Activated CD4-positive, alpha-beta T cell treated with anti-CD3 and anti-CD28 coated beads, Interleukin-2, amount 10 ng/mL, durations not matched to agents 7 days and 5 days (primary cell): ENCODE data around the gene TEX22. TPM values are rescaled to one million over a fixed set of nuclear protein-coding genes. Genes with fewer than 3 reads are reported as not detected.

Experiments used
- CTCF ChIA-PET: fragments of 350-600 bp; sonication (Branson Sonifier 250); formaldehyde crosslinking; loops from one replicate; lab custom pipeline; 2021; ENCODE audit warnings: antibody characterized with exemption; lab: Charles Lee
- POLR2A ChIA-PET: fragments of 350-600 bp; sonication (Branson Sonifier 250); formaldehyde crosslinking; loops from one replicate; lab custom pipeline; 2021; ENCODE audit warnings: antibody characterized with exemption; lab: Charles Lee
- DNase-seq: peaks from one replicate; pipeline ENCODE4 v3.0.0-alpha.2; 2020
- H3K27ac Mint-ChIP-seq: one replicate; pipeline ENCODE4 v1.8.0; 2021; ENCODE audit warnings: mild to moderate bottlenecking, moderate library complexity, mixed read lengths
- H3K27me3 Mint-ChIP-seq: one replicate; pipeline ENCODE4 v1.8.0; 2021; ENCODE audit warnings: mixed read lengths
- H3K36me3 Mint-ChIP-seq: one replicate; pipeline ENCODE4 v1.8.0; 2021; ENCODE audit warnings: low read depth, mixed read lengths
- H3K4me1 Mint-ChIP-seq: one replicate; pipeline ENCODE4 v1.8.0; 2021; ENCODE audit warnings: mixed read lengths
- H3K4me3 Mint-ChIP-seq: one replicate; pipeline ENCODE4 v1.8.0; 2021; ENCODE audit warnings: mild to moderate bottlenecking, moderate library complexity, mixed read lengths
- H3K9me3 Mint-ChIP-seq: one replicate; pipeline ENCODE4 v1.8.0; 2021; ENCODE audit warnings: mixed read lengths
- total RNA-seq, 2 experiments: library from RNA; stranded (reverse); gene quantifications; one replicate each; pipeline ENCODE4 v1.2.3, GENCODE V29; 2021

TEX22 gene
- total RNA-seq, 2 experiments from 2014 or later: 2.8 to 3.9 TPM

- Mint-ChIP-seq H3K27me3 (no peaks in the 10 kb centered on the region), H3K36me3 (no peaks in the 10 kb centered on the region), H3K27ac (no peak overlapping the region), H3K4me1 (peaks cover 7% of the 10 kb centered on the region), H3K4me3 (no peak overlapping the region), H3K9me3 (no peaks in the 10 kb centered on the region)
- POLR2A ChIA-PET: no interaction called here
- DNase-seq: no peak
- CTCF ChIA-PET: interaction anchor here (1.2 to 1.9 kb wide), 2 partner anchors 11 to 15 kb away, joined by 3 to 5 read pairs; no protein-coding TSS in a partner anchor
Observed at GRCh38 chr14:105436402-105436801, 38.1 kb downstream of the TEX22 start.

- ChIA-PET POLR2A (no interaction called here), CTCF (interaction anchor here (1.2 kb wide), 1 partner anchor 16 kb away, joined by 3 read pairs; no protein-coding TSS in a partner anchor)
- Mint-ChIP-seq H3K4me3 (no peak overlapping the region), H3K36me3 (no peaks in the 10 kb centered on the region), H3K9me3 (no peaks in the 10 kb centered on the region), H3K27me3 (no peaks in the 10 kb centered on the region), H3K4me1 (peaks cover 7% of the 10 kb centered on the region), H3K27ac (no peak overlapping the region)
- no peak for DNase-seq
Observed at GRCh38 chr14:105436891-105437722, 38.8 kb downstream of the TEX22 start.

- POLR2A ChIA-PET: no interaction called here
Observed at GRCh38 chr14:105437723-105438500, 39.6 kb downstream of the TEX22 start.

GRCh38 chr14:105439179-105439578 is 40.8 kb downstream of the TEX22 start:
- DNase-seq: no peak
- Mint-ChIP-seq H3K36me3 (no peaks in the 10 kb centered on the region), H3K9me3 (no peaks in the 10 kb centered on the region), H3K4me3 (no peak overlapping the region), H3K27me3 (no peaks in the 10 kb centered on the region), H3K4me1 (peaks cover 7% of the 10 kb centered on the region), H3K27ac (no peak overlapping the region)
- ChIA-PET POLR2A (no interaction called here), CTCF (no interaction called here)

More at GRCh38 chr14:105437723-105438500, 39.6 kb downstream of the TEX22 start:
- no peaks in the 10 kb centered on the region for H3K9me3 Mint-ChIP-seq
- no peak overlapping the region for H3K27ac Mint-ChIP-seq
- CTCF ChIA-PET: no interaction called here
- H3K36me3 Mint-ChIP-seq: no peaks in the 10 kb centered on the region
- DNase-seq: no peak
- H3K27me3 Mint-ChIP-seq: no peaks in the 10 kb centered on the region
- H3K4me3 Mint-ChIP-seq: no peak overlapping the region
- peaks cover 7% of the 10 kb centered on the region for H3K4me1 Mint-ChIP-seq

GRCh38 chr14:105439710-105440553 is 41.6 kb downstream of the TEX22 start:
- POLR2A ChIA-PET: no interaction called here
- no peaks in the 10 kb centered on the region for H3K27me3 Mint-ChIP-seq

DNA sequence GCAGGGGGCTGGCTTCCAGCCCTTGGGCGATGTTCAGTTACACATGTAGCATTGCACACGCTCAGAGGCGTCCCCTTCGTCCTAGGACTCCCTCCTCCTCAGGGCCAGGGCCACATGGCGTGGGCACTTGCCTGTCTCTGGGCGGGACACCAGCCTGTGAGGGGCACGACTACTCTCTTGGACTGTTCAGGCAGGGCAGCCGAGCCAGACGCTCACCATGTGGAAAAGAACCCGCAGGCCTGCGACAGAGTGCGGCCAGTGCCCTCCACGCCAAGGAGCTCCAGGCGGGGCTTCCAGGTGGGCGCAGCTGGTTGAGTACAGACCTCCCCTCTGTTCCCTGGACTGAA is 42.2 kb downstream of the TEX22 start:
- peaks cover 2% of the 10 kb centered on the region for H3K4me1 Mint-ChIP-seq
- ChIA-PET POLR2A (no interaction called here), CTCF (no interaction called here)
- H3K36me3 Mint-ChIP-seq: no peaks in the 10 kb centered on the region
- no peak overlapping the region for H3K27ac Mint-ChIP-seq
- H3K9me3 Mint-ChIP-seq: no peaks in the 10 kb centered on the region
- no peak overlapping the region for H3K4me3 Mint-ChIP-seq
- no peak for DNase-seq
- H3K27me3 Mint-ChIP-seq: no peaks in the 10 kb centered on the region

More at GRCh38 chr14:105439710-105440553, 41.6 kb downstream of the TEX22 start:
- Mint-ChIP-seq H3K4me1 (peaks cover 4% of the 10 kb centered on the region), H3K9me3 (no peaks in the 10 kb centered on the region), H3K36me3 (no peaks in the 10 kb centered on the region), H3K4me3 (no peak overlapping the region), H3K27ac (no peak overlapping the region)
- CTCF ChIA-PET: no interaction called here
- DNase-seq: no peak

DNA sequence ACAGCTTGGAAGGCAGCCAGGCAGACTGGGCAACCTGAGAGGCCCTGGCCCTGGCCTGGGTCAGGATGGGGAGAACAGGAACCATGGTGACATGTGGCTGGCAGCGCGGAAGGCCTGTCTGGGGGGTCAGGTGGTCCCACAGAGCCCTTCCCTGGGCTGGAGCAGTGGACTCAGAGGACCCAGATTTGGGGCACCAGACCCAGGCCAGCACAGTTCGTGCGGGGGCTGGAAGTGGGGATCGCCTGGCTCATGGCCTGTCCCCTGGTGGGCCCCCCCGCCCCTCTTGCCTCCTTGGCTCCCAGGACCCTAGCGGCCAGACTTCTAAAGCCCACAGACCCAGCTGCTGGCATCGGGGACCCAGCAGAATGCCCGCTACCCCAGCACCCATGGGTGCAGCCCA is 42.7 kb downstream of the TEX22 start:
- H3K9me3 Mint-ChIP-seq: no peaks in the 10 kb centered on the region
- no peaks in the 10 kb centered on the region for H3K4me1 Mint-ChIP-seq
- POLR2A ChIA-PET: no interaction called here
- no peak overlapping the region for H3K4me3 Mint-ChIP-seq
- no peak overlapping the region for H3K27ac Mint-ChIP-seq
- H3K36me3 Mint-ChIP-seq: no peaks in the 10 kb centered on the region
- DNase-seq: no peak
- CTCF ChIA-PET: no interaction called here
- no peaks in the 10 kb centered on the region for H3K27me3 Mint-ChIP-seq

- H3K27ac Mint-ChIP-seq: no peak overlapping the region
- H3K4me3 Mint-ChIP-seq: no peak overlapping the region
- no peaks in the 10 kb centered on the region for H3K27me3 Mint-ChIP-seq
- no peaks in the 10 kb centered on the region for H3K36me3 Mint-ChIP-seq
- no peak for DNase-seq
- CTCF ChIA-PET: interaction anchor here (1.2 kb wide), 1 partner anchor 8 kb away, joined by 3 read pairs; no protein-coding TSS in a partner anchor
- POLR2A ChIA-PET: no interaction called here
- no peaks in the 10 kb centered on the region for H3K9me3 Mint-ChIP-seq
- no peaks in the 10 kb centered on the region for H3K4me1 Mint-ChIP-seq
Observed at GRCh38 chr14:105442125-105442524, 43.8 kb downstream of the TEX22 start.

GRCh38 chr14:105442834-105443233 is 44.5 kb downstream of the TEX22 start:
- H3K36me3 Mint-ChIP-seq: no peaks in the 10 kb centered on the region

GRCh38 chr14:105444859-105445258 is 46.5 kb downstream of the TEX22 start:
- POLR2A ChIA-PET: interaction anchor here (0.6 kb wide), 1 partner anchor 10 kb away, joined by 12 read pairs; no protein-coding TSS in a partner anchor
- Mint-ChIP-seq H3K4me3 (no peak overlapping the region), H3K27me3 (no peaks in the 10 kb centered on the region), H3K36me3 (no peaks in the 10 kb centered on the region), H3K4me1 (no peaks in the 10 kb centered on the region), H3K27ac (no peak overlapping the region), H3K9me3 (no peaks in the 10 kb centered on the region)
- CTCF ChIA-PET: no interaction called here
- no peak for DNase-seq

More at GRCh38 chr14:105442834-105443233, 44.5 kb downstream of the TEX22 start:
- no peaks in the 10 kb centered on the region for H3K27me3 Mint-ChIP-seq
- POLR2A ChIA-PET: no interaction called here
- H3K9me3 Mint-ChIP-seq: no peaks in the 10 kb centered on the region
- DNase-seq: no peak
- H3K4me3 Mint-ChIP-seq: no peak overlapping the region
- no peaks in the 10 kb centered on the region for H3K4me1 Mint-ChIP-seq
- H3K27ac Mint-ChIP-seq: no peak overlapping the region
- CTCF ChIA-PET: interaction anchor here (1.2 kb wide), 1 partner anchor 7 kb away, joined by 3 read pairs; no protein-coding TSS in a partner anchor

DNA sequence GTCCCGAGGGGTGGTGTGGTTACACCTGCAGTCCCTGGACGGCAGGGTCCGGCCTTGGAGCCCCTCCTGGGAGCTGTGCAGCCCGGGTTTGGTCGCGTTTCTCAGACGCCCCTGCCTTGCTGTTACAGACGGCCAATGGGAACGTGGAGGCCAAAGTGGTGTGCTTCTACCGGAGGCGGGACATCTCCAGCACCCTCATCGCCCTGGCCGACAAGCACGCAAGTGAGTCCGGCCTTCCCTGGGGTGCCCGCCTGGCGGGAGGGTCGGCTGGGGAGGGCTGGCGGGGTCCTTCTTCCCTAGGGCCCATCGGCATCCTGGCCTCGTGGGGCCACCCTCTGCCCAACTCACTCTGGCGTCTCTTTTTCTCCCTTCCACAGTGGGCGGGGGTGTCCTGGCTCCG is 47.0 kb downstream of the TEX22 start:
- ChIA-PET CTCF (no interaction called here), POLR2A (no interaction called here)
- H3K4me3 Mint-ChIP-seq: no peak overlapping the region
- H3K9me3 Mint-ChIP-seq: no peaks in the 10 kb centered on the region
- H3K4me1 Mint-ChIP-seq: no peaks in the 10 kb centered on the region
- no peak overlapping the region for H3K27ac Mint-ChIP-seq
- no peaks in the 10 kb centered on the region for H3K27me3 Mint-ChIP-seq
- DNase-seq: no peak
- H3K36me3 Mint-ChIP-seq: no peaks in the 10 kb centered on the region
